IPS-11a (cell line): ENCODE results near the gene FAM193A.
"Not testable (repeated sequence)": the region's sequence is repeated elsewhere in the genome, so short reads cannot be mapped to it uniquely, and the experiment has no call there.

Experiments used
- H3K4me3 ChIP-seq: one replicate; pipeline ENCODE4 v1.5.1; 2013; ENCODE audit warnings: low read depth, low read length, control low read depth

Gene FAM193A

DNA sequence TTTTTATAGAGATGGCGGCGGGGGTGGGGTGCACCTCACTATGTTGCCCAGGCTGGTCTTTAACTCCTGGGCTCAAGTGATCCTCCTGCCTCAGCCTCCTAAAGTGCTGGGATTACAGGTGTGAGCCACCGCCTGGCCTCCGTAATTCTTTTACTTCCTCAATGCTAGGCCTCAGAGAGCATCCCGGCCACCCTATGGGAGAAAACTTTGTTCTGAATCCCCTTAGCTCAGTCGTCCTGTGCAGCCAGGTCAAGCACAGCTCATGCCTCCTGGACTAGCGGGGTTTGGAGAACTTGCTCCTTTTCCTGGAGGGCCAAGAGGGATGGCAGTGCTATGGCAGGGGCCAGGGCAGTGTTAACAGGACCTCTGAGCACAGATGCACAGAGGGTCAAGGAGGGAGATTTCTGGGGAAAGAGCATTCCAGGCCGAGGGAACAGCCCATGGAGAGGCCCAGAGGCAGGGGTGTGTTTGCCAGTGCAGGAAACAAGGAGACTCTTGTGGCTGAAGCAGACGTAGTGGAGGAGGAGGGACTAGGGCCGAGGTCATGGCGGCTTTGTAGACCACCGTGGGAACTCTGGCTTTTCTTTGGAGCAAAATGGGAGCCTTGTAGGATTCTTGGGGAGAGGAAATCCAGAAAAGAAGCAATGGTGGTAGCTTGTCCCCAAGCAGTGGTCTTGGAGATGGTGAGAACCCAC lies 229.5 kb downstream of the FAM193A start:
- no peak overlapping the region for H3K4me3 ChIP-seq

DNA sequence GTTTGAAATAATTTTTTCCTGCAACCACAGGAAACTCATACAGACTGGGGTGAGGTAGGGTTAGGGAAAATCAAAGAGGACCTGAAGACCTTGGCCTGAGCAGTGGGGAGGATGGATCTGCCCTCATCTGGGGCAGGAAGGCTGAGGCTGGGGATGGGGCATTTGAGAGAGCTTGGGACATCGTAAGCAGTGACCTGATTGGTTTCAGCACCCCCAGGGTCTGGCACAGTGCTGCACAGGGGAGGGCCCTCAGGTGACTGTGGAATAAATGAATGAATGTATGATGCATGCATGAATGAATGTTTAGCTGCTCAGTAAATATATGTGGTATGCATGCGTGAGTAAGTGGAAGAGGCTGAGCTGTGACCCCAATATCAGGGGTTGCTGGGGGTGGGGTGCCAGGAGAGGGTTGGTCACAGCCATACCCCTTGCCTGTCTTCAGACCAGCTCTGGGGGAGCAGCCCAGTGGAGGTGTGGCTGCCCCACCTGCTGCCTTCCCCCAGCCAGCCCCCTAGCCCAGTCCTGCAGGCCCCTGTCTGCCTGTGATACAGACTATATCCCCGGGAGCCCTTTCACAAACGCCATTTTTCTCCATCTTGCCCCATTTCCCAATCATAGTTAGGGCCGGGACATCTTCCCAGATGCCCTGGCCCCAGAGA lies 230.7 kb downstream of the FAM193A start:
- H3K4me3 ChIP-seq, result no peak overlapping the region

DNA sequence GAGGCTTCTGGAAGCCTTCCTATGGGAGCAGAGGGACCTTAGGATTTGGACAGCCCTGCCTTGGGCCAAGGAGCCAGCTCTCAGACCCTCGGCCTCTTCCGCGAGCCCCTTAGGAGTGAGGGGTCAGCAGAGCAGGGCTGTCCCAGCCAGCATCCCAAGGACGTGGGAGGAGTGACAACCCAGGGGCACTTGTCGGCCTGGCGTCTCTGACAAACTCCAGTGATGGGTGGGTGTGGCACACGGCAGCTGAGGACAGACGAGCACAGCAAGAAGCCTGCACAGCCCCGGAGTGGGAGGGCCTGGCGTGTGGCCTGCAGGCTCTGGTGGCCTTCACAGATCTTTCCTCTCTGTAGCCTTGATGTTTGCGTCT lies 231.2 kb downstream of the FAM193A start:
- no peak overlapping the region for H3K4me3 ChIP-seq

DNA sequence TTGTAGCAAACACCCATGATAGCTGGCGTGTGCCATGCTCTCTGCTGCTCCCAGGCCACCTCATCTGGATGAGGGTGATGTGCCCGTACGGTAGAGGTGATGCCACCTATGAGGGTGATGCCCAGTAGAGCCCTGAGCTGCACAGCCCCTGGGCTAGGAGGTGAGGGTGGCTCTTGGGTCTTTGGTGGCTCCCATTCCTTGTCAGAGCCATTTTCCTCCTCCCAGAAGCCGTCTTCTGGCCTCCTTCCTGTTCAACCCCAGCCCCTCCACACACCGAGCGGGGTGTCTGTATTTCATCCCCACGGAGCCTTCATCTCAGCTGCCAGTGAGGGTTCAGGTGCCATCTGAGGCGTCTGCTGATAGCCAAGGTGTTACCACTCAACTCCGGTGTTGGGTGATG lies 231.7 kb downstream of the FAM193A start:
- no peak overlapping the region for H3K4me3 ChIP-seq

DNA sequence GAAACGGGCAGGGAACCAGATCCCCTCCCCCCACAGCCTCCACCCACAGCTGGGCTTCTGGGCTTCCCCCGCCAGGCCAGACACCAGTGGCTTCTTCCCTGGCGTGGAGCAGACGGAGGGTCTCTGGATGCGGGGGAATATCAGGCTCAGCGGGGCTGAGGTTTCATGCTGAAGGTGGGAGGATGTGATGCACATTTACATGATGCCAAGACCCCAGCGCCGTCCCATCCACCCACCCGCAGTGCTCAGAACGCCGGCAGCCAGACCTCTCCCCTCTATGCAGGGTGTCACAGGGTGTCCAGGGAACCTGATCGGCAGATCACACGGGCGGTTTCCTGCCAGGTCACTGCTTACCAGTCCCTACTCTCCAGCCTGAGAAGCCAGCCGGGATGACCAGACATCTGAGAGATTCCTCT lies 232.5 kb downstream of the FAM193A start:
- H3K4me3 ChIP-seq, result no peak overlapping the region

DNA sequence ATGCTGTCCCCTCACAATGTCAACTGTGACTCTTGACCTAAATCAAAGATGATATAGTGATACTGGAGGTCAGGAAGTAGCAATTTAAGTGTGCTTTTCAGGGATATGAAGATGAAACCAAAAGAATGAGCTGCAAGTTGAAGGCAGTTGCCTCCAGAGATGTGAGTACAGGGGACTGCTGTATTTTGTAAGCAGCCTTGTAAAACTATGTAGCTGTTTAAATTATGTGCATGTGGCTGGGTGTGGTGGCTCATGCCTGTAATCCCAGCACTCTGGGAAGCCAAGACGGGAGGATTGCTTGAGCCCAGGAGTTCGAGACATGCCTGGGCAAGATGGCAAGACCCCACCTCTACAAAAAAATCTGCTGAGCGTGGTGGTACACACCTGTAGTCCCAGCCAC lies 234.8 kb downstream of the FAM193A start:
- H3K4me3 ChIP-seq, result no peak overlapping the region

DNA sequence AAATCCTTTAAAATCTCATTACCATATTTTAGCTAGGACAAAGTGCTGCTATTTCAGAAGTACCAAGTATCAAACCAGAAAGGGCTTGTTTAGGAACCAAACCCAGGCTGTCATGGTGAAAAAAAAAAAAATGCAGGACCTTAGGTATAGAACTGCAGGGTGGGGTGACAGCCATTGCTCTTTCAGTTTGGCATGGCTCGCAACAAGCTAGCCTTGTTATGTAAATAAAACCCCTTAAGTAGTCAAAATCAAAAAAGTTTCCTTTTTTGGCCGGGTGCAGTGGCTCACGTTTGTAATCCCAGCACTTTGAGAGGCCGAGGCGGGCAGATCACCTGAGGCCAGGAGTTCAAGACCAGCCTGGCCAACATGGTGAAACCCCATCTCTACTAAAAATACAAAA lies 244.2 kb downstream of the FAM193A start:
- H3K4me3 ChIP-seq, result not testable (repeated sequence)

DNA sequence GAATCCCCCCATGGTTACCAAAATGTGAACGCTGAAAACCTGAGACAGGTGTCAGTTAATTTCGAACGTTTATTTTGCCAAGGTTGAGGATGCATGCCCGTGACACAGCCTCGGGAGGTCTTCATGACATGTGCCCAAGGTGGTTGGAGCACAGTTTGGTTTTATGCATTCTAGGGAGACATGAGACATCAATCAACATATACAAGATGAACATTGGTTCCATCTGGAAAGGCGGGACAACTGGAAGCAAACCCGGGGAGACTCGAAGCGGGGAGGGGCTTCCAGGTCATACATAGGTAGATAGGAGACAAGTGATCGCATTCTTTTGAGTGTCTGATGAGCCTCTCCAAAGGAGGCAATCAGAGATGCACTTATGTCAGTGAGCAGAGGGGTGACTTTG lies 245.5 kb downstream of the FAM193A start:
- H3K4me3 ChIP-seq, result no peak overlapping the region
